ENCODE measurements around the gene NEK6.

Gene NEK6

DNA sequence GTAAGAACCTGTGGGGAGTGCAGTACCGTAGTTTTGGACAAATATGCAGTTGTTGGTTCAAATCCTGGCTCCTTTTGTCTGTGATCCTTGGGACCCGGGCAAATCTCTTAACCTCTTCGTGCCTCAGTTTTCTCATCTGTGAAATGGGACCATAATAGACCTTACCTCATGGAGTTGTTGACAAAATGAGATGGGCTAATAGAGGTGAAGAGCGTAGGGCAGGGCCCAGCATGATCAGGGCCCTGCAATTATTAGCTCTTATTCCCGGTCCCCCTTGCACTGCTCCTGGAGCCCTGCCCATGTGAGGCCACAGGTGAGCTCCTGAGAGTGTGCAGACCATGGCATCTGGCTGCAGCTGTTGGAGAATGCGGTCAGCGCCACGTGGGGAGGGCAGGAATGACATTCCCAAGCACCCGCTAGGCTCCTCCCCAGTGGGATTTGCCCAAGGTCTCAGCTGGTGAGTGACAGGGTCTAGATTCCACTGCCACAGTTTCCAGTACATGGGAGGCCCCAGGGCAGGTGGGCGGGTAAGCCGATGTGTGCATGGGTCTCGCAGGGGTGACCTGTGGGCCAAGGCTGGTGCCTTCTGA lies 41.0 kb downstream of the NEK6 start:
- DNase-seq: no peak

DNA sequence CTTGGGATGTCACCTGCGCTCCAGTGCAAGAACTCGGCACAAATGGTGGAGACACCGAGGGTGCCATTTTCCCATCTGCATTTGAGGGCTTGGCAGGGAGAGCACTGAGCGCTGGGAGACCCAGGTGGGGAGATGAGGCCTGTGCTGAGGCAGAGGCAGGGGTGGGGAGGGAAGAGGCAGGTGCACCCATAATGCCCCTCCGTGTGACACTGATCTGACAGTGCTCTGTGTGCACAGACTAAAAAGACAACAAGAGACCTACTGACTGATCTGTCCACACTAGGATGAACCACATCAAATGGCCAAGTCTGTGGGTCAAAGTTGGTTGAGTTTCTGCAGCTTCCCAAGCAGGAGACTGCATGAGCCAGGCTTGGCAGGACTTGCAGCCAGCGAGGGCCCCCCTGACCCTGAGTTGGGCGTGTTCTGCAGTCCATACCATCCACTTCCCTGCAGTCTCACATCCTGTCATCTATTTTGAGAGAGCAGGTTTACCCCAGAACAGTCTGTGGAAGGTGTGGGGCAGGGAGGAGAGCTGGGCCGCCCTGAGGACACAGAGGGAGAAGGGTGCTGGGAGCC lies 41.9 kb downstream of the NEK6 start:
- no peak for DNase-seq

DNA sequence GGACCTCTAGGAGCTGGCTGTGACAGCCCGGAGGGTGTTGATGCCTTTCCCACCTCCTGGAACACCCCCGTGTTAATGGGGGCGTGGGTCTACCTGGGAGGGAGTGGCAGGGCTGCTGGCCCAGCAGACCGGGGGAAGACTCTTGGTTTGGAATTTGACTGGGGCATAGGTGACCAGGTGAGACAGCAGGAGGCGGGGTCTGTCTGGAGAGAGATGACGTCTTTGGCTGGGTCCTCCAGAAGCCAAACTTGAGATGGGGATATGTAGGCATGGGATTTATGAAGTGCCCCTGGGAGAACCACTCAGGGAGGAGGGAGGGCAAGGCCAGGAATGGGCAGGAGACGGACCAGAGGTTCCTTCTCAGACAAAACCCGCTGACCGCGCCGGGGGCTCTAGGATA lies 42.6 kb downstream of the NEK6 start:
- no peak for DNase-seq

DNA sequence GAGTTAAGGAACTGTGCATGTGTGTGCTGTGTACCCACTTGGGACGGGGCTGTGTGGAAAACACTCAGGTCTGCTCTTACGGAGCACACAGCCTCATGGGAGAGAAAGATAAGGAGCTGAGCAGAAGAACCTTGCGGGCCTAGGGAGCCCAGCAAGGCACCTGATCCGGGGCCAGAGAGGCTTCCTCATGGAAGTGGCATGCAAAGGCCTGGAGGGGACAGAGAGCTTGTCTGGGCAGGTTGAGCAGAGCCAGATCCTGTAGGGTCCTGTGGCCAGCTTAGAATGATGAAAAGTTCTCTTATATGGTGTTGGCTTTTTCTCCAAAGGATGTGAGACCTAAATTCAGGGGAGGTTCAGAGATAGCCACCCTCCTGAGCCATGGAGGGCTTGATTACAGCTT lies 45.2 kb downstream of the NEK6 start:
- DNase-seq: no peak

DNA sequence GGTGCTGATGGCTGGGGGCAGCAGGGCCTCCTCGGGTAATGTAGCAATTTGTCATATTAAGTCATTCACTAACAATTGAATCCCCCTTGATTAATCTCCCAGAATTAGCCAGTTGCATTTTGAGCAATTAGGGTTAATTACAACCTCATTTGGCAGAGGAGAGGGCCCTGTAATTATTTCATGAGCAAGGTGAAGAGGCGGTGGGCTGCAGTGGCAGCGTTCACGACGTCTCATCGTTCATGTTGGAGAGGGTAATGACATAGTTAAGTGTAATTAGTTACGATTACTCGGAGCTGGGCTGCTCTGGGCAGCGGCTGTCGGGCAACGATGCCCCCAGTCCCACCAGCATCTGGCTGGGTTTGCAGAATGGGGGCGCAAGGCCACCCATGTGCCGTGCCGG lies 46.0 kb downstream of the NEK6 start:
- DNase-seq: no peak

DNA sequence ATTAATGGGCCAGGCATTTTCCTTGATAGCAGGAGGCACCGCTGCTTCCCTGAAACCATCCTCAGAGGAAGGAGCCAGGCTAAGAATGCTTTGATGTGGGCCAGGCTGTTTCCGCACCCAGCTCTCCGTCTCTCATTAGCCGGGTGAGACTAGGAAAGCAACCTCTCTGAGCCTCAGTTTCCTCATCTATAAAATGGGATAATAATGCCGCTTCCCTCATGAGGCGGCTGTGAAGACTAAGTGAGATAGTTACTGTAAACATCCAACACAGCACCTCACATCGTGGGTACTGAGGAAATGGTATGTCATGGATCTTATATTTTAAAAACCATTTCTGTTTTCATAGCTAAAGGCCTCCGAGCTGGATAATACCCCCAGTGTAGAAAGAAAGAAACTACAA lies 46.5 kb downstream of the NEK6 start:
- DNase-seq: no peak

DNA sequence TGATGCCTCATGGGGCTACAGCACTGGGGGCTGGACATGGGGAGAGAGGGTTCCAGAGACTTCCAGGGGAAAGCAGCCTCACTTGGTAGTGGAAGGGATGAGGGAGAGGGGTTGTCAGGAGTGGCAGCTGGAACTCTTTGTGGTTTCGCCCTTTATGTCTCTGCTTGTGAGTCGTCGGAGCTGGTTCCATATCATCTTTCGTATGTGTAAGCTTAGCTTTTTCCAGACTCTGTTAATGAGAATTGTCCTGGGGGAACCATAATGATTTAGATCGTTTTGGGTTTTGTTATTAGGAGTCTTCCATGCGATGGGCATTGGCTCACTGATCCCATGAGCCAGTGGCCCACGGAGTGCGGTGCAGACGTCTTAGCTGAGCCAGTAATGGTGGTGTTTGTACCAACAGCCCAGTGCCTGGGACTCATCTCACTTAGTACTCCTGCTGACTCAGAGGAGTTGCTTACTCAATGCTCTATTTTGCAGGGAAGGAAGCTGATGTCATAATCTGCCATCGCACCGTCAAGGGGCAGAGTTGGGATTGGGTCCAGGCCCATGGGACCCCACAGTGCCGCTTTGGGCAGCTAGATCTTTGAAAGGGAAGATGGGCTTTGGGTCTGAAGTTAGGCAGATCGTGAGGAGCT lies 48.5 kb downstream of the NEK6 start:
- peak; percentile 13 to 25 for DNase-seq

DNA sequence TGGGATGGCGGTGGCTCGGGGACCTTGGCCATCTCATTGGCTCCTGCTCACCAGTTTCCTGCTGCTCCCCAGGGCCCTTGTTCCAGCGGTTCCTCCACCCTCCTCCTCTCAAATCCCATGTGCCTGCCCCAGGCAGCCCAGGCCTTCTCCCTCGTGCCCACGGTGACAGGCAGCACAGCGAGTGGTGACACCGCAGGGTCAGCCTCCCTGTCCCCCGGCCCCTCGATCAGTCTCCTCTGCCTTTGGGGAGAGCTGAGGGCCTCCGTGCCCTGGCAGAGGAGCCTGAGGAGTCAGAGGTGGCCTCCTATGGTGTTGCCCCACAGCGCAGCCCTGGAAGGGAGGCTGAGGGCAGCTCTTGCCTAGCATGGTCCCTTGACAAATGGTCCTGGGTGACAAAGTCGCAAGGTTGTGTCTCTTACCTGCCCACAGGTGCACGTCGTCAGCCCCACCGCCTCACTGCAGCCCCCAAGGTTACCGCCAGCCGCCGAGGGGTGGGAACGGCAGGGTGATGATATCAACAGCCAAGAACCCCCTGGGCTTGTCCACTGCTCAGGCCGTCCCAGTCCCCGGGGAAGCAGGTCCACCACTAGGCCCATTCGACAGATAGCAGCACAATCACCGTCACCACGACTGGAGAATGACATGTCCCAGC lies 49.8 kb downstream of the NEK6 start:
- DNase-seq: no peak

DNA sequence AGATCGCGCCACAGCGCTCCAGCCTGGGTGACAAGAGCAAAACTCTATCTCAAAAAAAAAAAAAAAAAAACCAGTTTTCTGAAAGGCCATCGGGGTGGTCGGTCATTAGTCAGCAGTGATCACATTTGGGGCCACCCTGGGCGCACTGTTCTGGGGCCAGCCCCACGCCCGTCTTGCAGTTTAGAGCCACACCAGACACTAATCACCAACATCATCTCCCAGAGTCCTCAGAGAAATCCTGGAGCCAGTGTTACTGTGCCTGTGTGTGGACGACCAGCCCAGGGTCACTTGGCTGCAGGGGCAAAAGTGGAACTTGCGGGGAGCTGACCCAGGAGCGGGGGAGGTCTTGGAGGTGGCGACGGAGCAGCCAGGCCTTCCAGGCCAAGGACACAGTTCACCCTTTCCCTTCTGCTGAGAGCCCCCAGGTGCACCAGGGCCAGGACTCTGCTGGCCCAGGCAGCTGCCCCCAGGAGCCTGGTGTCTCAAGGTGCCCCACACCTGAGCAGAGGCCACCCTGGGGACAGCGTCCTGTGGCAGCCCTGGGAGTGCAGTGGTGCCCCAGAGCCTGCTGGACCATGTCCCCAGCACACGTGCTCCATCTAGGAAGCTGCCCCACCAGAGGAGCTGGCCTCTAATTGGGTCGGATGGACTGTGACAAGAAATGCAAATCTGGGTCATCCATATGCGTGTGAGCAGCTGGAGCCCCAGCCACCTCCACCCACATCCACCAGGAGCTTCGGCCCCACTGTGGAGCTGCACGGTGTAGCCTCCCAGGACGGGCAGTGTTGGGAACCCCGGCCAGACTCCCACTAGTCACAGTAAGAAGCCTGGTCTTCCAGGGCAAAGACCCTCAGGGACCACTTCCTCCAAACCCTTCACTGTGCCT lies 51.1 kb downstream of the NEK6 start:
- DNase-seq: no peak

DNA sequence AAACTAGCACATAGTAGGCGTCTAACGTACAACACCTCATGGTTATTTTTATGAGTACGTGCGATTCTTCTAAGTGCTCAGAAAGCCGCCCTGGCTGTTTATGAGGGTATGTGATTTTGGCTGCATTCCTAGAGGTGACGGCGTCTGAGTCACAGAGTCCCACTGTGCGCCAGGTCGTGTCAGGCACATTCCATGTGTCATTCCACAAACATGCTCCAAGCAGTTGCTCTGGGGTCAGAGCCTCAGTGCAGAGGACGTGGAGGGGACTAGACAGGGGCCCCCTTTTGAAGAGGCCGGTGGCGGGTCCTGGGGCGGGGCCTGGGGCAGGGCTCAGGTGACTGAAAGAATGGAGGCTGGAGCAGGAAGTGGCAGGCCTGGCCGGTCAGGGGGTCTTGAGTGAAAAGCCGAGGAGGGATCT lies 51.9 kb downstream of the NEK6 start:
- no peak for DNase-seq

DNA sequence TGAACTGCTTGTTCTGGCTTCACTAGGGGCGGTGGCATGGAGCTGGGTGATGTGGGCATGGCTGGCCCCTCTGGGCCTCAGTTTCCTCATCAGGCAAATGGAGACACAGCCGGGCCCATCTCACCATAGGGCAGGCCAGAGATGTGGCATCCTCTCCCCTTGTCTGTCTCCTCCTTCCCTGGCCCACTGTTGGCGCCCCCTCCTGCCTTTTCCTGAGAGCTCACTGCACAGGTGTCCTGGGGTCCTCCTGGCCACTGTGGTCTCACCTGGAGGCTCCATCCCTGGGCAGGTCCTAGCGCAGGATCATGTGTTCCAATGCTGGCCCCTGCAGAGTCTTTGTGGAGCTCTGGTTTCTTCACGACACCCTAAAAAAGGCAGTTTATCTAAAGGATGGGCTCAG lies 53.5 kb downstream of the NEK6 start:
- no peak for DNase-seq

DNA sequence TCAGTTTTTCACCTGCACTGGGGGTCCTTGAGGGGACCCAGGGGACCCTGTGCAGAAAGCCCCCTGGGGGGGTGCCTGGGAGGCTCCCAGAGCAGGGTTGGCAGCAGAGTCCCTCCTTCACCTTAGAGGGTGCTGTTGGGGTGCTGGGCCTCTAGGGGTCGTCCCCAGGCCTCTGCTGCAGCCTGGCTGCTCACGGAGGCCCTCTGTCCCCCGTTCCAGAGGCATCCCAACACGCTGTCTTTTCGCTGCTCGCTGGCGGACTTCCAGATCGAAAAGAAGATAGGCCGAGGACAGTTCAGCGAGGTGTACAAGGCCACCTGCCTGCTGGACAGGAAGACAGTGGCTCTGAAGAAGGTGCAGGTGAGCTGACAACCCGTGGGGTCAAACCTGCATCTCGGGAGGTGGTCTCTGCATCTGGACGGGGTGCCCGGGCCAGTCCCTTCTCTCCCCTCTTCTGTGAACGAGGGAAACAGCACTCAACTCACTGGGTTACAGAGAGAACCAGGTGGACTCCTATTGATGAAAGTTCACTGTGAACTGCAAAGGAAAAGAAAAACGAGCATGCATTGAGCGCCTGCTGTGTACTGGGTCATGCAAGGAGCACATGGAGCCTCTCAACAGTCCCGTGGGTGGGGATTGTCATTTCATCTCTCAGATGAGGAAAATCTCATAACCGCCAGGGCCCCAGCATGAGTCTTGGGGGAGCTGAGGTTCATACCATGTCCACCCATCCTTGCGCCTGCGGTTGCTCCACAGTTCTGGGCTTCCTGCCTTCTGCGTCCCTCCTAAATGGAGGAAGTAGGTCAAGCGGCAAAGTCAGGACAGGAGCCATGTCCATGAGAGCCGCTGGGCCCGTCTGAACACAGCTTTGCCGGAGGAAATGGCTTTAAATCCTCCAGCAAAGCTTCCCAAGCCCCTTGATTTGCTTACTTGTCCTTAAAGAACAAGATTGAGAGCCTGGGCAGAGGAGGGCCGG lies 54.8 kb downstream of the NEK6 start:
- DNase-seq: no peak

DNA sequence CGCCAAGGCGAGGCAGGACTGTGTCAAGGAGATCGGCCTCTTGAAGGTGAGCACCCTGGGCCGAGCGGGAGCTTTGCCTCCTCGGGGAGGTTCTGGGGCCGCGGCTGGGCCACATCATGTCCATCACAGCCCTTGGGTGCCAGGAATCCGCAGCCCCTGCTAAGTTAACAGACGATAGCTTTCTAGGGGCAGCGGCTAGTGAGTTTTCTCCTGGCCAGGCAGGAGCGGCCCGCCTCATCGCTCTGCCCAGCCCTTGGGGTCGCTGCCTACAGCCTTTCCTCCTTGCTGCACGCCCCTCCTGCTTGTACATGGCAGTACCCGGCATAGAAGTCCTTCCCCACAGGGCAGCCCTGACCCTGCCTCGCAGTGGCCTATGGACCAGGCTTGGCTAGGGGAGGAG lies 56.2 kb downstream of the NEK6 start:
- no peak for DNase-seq

DNA sequence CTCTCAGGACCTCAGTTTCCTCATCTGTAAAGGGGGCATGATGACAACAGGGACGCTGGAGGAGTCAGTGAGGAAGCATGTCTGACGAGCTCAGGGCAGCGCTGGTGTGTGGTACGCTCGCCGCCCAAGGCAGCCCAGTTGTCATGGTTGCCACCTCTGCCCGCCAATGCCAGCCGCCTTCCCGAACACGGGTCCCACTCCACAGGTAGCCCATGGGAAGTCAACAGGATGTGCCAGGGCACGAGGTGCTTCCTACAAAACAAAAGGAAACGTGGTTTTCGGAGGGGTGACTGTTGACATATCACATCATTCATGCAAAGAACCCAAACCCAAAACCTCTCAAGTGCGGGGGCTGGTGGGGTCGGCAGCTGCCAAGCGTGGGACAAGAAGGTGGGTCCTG lies 58.1 kb downstream of the NEK6 start:
- no peak for DNase-seq

DNA sequence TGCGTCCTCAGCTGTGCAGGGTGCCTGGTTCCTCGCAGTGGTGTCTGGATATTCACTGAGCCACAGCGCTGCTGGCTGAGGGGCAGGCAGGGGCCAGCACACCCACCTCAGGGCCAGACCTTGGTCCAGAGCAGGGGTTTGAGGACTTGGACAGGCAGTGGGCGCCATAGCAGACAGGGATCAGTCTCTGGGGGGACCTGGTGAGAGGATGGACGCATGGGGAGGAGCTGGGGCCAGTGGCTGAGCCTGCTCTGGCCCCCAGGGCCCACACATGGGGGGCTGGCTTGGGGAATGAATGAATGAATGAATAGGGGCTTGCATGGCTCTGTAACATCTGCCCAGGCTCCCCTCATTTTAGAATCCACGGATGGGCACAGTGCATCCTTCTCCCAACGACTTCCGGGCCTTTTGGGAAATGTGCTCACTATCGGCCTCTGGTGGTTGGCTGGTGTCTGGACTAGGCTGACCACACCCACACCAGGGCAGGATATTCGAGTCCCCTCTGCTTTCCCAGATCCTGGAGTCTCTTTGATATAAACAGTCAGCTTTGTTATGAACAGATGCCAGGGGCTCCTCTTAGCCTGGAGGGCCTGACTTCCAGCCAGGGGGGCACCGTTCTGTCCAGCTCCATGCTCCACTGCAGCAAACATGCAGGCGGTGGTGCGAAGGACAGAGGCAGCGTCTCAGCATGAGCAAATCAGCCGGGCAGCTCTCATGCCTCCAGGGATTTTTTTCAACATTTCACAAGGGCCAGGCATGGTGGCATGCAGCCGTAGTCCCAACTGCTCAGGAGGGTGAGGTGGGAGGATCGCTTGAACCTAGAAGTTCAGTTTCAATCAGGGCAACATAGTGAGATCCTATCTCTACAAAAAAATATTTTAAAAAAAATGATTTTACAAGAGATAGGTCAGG lies 62.6 kb downstream of the NEK6 start:
- peak; percentile 19 to 25 for DNase-seq

DNA sequence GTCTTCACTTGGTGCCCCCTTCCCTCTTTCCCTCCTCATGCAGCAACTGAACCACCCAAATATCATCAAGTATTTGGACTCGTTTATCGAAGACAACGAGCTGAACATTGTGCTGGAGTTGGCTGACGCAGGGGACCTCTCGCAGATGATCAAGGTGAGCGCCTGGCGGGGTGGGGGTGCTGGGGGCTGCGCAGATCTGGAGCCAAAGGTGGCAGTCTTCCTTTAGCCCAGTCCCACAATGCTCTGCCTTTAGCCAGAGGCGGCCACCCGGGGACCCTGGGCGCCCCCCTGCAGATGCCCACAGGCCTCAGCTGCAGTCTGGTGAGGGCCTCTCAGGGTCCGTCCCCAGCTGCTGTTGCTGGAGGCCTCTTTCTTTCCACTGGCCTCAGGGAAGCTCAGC lies 63.7 kb downstream of the NEK6 start:
- no peak for DNase-seq

DNA sequence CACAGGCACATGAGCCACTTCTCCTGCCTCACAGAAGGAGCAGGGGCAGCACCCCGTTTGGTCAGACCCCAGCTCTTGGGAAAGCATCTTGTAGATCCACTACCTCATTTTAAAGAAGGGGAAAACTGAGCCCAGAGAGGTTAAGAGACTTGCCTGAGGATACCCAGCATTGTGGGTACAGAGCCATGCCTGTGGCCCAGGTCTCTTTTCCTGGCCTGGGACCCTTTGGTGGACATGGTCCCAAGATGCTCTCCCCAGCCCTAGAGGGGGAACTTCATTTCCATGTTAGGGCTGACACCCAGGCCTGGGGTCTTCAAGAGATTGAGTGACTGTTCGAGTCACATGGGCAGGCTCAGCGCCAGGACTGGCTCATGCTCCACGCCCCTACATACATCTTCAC lies 64.2 kb downstream of the NEK6 start:
- DNase-seq: no peak

DNA sequence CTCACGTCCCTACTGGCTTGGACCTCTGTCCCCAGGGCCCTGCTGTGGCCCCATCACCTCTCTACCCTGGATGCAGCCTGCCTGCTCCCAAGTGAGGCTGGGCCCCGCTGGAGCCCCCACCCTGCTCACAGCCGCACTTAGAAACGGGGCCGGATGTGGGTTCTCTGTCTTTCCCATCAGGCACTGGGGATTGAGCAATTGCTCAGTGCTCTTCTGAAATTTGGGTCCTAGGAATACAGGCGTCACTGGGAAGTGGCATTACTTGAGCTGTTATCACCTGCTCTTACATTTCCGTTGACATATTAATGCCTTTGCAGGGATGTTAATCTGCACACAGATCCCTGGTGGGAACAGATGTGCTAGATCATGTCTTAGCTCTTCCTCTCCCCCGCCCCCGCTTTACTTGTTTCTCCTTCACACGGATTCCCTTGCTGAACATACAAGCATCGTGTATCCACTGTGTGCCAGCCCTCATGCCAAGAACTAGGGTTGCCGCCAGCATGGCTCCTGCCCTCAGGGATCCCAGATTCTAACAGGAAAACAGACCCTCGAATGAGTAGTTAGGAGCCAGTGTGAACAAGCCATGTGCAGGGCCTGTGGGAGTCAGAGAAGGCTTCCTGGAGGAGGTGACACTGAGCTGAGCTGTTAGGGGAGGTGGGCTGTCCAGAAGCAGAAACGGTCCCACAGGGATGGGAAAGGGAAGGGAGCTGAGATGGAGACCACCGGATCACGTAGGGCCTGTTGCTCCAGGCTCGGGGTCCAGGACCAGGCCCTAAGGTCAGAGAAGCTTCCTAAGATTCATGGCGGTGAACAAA lies 65.1 kb downstream of the NEK6 start:
- DNase-seq: no peak

DNA sequence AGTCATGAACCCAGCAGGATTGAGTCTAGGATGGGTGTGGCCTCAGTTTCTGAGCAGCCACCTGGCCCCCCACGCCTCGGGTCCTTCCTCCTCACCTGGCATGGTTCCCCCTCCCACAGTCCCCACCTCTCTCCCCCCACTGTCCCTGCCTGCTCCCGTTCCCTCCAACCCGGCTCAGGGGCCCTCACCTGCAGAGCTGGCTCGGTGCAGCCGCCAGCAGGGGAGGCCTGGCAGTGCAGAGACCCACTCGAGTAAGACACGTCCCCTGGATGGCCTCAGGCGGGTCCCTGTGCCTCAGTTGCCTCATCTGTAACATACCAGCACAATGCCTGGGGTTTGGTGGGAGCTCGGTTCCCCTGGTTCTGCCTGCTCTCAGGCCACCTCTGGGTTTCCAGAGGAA lies 66.2 kb downstream of the NEK6 start:
- DNase-seq: no peak

DNA sequence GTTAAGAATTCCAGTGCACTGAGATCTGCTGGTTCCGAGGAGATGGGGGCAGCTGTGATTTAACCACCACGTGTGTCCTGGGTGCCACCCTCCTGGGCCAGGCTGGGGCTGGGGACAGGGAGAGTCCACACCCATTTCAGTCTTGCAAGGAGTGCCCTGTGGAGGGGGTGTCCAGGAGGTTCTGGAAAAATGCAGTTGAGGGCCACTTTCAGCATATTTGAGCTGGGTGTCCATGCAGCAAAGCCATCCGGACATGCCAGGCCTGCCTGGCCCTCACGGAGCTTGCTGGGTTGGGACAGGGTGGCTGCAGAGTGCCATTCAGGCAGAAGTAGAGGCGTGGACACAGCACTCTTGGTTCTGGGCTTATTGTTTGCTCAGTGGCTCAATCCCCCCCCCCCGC lies 68.1 kb downstream of the NEK6 start:
- no peak for DNase-seq
